ENCODE measurements around the gene SNHG17. TPM values are rescaled to one million over a fixed set of nuclear protein-coding genes. Genes with fewer than 3 reads are reported as not detected.

SNHG17 gene
- total and polyA plus RNA-seq, 9 of the 15 experiments (the other 6 are each of a cell fraction or from before 2014, with no cell fraction given) = 29.8 to 106 (median 57.7) TPM

GRCh38 chr20:38434770-38435554, at the start of gene SNHG17 (continued):
- TF ChIP-seq ZNF609 (CRISPR knock-in tag; IDR thresholded peaks at IDR 0.05; ENCODE audit: borderline replicate concordance) (peak; percentile 93; the same call in 1 of the 2 replicates), GATAD2A (IDR thresholded peaks at IDR 0.05) (peak; percentile 30; the same call in 1 of the 2 replicates), ZNF518B (CRISPR knock-in tag; IDR thresholded peaks at IDR 0.05) (no peak), SRSF7 (optimal IDR thresholded peaks at IDR 0.05; ENCODE audit: low read depth, low read length) (no peak), HNRNPK (IDR thresholded peaks at IDR 0.05; ENCODE audit: low read depth, low read length, poor library complexity, severe bottlenecking) (no peak), ZNF324 (CRISPR knock-in tag; IDR thresholded peaks at IDR 0.05) (no peak), SP1 (CRISPR knock-in tag; IDR thresholded peaks at IDR 0.05) (peak; percentile 90), NR1H2 (CRISPR knock-in tag; IDR thresholded peaks at IDR 0.05) (peak; percentile 32; the same call in 1 of the 2 replicates), TRIM28 (IDR thresholded peaks at IDR 0.05) (0 out of 2 replicates have a peak, but pooled peaks have one; percentile 36), AFF4 (CRISPR knock-in tag; IDR thresholded peaks at IDR 0.05) (no peak; the same call in none of the 2 replicates), GMEB1 (CRISPR knock-in tag; IDR thresholded peaks at IDR 0.05) (peak; percentile 87), ZNF644 (tag; IDR thresholded peaks at IDR 0.05; ENCODE audit: low read depth) (no peak), SMARCE1 (IDR thresholded peaks at IDR 0.05) (0 out of 2 replicates have a peak, but pooled peaks have one; percentile 25)

All from K562 (cell line).